ENCODE results near the gene DCC.

Gene DCC

GRCh38 chr18:53117851-53118250, 777.9 kb downstream of the DCC start:
- DNase-seq = no peak

DNA sequence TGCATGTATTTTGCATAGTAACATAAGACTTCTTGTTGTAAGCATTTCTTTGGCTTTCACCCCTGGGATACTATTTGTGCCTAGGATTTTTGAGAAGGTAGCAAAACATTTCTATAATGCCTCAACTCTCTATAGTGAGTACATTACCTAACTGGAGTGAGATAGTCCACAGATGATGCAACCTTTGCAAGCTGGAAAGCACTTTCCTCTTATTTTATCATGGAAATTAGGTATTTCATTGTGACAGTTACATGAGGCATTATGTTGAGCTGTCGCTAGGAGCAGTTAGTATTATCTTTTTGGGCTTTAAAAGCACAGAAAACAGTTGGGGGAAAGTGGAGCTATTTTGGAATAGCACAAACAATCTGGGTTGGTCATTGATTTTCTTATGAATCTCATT, 786.2 kb downstream of the DCC start:
- no peak for DNase-seq

- DNase-seq = no peak
Observed at GRCh38 chr18:53131001-53131400, 791.0 kb downstream of the DCC start.

DNA sequence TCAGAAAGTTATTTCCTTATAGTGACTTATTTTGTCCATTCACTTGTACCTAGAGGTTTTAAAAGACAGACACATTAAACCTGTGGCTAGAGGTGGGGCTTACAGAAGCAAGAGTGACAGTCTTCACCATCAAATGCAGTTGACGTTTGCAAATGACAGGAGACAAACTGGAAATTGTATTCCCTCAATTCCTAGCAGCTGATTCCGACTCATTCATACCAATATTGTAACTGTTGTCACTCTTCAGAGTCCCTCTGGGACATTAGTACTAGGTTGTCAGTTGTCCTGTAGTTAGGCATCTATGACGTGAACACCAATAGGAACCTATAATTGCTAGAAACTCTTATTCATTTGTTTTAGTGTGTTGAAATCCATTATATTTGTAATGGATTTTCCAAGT, 794.7 kb downstream of the DCC start:
- DNase-seq = no peak

GRCh38 chr18:53135654-53136053, 795.7 kb downstream of the DCC start:
- DNase-seq = no peak

GRCh38 chr18:53139746-53140500, 799.9 kb downstream of the DCC start:
- no peak for DNase-seq

GRCh38 chr18:53142005-53142404, 802.0 kb downstream of the DCC start:
- no peak for DNase-seq

DNA sequence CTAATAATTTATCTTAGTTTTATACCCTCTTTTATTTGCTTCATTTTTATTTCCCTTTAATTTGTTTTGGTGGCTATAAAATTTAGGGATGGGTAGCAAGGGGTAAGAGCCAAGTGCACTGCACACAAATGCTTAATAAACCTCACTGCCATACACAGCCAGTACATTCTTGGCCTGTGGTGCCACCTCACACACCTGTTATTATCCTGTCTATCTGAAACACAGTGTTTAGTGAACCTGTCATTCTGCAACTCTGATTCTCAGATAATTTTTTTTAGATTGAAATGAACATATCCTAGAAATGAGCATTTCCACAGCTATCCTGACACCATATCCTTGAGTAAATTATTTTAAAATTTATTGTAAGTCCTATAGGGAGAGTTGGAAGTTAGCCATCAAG, 807.5 kb downstream of the DCC start:
- no peak for DNase-seq

DNA sequence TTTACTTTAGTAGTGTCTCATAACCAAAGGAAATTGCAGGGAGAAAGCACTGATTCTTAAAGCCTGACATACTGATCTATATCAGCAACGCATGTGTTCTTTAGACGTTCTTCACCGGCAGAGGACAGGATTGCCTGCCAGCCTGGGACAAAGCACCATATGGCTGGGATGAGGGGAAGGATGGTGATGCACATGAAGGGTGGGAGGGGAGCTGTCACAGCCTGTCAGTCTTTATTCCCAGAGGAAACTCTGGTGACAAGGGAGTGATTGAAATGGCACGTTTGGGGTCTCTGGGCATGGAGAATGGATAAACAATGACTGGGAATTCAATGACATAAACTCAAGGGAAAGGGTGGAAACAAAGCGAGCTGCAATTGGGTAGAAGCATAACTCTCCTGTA, 808.1 kb downstream of the DCC start:
- DNase-seq = no peak

DNA sequence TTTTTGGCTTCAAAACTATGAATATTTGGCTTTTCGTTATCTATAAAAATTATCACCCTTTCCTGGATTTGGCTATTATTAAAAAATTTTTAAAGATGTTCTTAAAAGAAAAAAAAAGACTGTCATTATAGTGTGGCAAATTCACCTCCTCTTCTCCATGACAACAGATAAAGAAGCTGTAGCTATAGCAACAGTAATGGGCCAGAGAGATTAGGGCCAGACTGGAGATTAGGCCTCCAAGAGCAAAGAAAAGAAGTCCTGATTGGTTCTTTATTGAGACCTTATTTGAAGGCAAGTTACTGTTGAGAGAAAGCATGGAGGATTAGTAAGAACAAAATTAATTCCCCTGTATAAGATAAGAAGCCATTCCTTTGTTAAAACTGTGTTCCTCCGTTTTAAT, 812.5 kb downstream of the DCC start:
- DNase-seq = no peak

DNA sequence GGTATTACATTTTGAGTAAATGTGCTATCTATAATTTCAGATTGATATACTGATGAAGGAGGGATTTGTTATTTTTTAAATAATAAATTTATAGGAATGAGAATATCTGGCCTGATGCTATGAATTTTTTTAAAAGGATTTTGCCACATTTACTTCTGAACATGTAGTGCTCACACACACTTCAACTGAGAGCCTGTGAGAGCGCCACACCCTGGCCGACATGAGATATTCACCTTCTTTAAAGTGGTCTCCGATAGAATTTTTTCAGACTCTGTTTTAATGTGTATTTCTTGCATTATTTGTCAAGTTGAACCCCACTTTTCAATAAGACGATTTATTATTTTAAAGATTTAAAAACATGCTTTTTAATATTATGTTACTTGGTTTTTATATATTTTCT, 813.3 kb downstream of the DCC start:
- DNase-seq = no peak

DNA sequence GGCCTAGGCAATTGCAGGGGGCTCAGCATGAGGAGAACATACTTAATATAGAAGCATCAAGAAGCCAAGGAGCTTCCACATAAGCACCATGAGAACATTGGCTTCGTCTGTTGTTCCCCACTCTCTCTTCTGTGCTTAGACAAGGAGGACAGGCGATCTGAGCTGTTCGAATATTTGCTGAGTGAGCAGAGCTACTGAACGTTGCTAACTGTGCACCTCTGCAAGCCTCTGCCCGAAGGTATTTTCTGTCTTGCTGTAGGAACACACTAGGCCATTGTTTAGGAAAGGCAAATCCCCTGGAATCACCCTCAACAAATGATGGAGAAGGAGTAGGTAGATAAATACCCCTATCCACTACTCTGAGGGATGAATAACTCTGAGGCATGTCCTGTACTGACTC, 813.8 kb downstream of the DCC start:
- DNase-seq = no peak

- DNase-seq = no peak
Observed at GRCh38 chr18:53165770-53166169, 825.8 kb downstream of the DCC start.

DNA sequence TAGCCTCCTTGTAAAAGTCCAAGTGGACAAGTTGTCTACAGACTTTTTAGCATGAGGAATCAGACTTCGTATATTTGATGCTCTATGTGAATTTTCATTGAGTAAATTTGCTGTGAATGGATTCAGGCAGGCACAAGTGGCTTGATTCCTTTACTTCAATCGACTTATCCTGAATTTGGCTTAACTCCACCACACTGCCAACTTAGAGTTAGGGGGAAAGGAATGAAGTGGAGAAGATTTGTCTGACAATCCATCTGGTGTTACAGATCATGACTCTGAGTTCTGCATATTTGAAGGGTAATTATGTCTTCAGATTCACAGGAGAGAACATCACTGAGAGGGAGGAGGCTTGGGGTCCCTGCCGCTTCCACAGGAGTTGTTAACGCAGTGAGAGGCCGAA, 829.3 kb downstream of the DCC start:
- no peak for DNase-seq

DNA sequence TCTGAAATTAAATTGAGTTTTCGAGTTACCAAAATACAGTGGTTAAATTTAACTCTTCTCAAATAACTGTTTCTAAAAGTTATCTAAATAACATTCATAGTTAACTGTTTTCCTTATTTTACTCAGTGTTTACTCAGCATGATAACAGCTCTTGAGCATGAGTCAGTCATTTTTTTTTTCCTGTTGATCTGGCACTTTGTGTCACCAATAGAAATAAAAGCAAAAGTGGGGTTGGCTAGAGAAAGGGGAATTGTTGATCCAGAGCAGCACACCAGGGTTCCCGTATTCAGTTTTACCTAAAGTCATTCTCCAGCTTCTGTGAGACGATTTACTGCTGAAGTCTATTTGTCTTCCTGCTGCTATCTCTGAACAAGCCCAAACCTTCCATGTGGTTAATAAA, 851.6 kb downstream of the DCC start:
- no peak for DNase-seq

DNA sequence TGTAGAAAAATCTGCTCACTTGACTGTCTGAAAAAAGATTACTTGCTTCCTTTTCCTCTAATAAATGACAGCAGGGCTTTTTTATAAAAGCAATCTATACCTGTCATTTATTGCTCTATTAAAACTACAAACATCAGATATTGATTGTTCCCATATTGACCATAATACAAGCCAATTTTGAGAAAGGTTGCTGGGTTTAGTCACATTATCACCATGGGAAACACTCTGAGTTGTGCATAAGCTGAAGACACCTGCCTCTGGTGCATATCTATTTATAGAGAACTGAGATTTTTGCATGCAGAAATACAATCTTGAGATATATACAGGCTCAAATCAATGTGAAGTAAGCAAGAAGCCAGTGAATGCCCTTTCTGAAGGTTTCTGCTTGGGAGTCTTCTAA, 853.9 kb downstream of the DCC start:
- no peak for DNase-seq

- no peak for DNase-seq
Observed at GRCh38 chr18:53219853-53220252, 879.9 kb downstream of the DCC start.

GRCh38 chr18:53224128-53224778, 884.3 kb downstream of the DCC start:
- no peak for DNase-seq

DNA sequence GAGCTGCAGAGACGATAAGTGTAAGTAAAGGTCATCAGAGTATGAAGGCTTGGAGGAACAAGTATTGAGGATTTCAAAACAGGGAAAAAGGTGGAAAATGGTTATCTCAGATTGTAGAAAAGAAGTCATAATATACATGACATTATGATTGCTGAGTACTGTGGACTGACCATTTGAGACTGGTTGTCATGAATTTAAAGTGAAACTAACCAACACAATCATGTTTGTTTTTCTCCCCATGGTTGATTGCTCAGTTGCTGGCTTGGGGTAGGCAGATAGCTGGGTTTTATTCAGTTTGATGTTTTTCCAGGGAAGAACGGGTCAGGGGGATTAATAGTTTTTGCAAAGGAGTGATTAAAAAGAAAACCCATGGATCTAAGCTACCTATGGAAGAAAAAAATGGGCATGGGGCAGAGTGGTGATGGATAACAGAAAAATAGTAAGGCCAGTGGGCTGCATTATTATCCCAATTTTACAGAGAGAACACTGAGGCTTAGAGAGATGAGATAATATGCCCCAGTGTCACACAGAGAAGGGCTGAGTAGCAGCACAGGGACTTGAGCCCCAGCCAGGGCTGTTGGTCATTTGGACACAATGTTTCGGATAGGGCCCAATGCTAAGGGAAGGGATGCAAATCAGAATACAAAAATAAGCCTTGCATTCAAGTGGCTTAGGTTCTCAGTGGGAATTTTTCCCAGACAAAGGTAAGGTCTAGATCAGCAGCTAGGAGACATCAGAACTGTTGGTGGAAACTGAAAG, 885.7 kb downstream of the DCC start:
- no peak for DNase-seq

DNA sequence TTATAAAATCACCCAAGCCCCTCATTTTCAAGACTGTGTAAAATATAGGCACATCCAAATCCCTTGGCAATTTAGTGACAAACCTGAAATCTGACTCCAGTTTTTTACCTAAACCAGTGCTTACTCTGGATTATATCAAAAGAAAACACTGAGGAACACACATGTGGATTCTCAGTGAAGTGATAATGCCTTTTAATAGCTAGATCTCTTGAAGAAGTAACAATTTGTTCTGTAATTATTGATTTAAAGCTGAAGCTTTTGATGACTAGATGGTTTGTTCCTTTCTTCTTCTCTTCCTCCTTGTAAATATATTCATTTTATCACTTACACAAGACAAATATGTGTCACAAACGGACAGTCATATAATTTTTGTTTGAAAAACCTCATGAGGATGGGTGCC, 894.6 kb downstream of the DCC start:
- no peak for DNase-seq

- no peak for DNase-seq
Observed at GRCh38 chr18:53241161-53241560, 901.2 kb downstream of the DCC start.

GRCh38 chr18:53253789-53254188, 913.8 kb downstream of the DCC start:
- DNase-seq = no peak

GRCh38 chr18:53254265-53254664, 914.3 kb downstream of the DCC start:
- no peak for DNase-seq

- no peak for DNase-seq
Observed at GRCh38 chr18:53261241-53261640, 921.2 kb downstream of the DCC start.
